Loucy (cell line): Measurements from ENCODE around the gene LBH.

ENCODE experiments used
- EZH2phosphoT487 ChIP-seq: fragments of 200-600 bp; IDR thresholded peaks from 2 replicates; pipeline ENCODE4 v1.6.1; 2018; ENCODE audit warnings: antibody characterized with exemption, mild to moderate bottlenecking, moderate library complexity, borderline replicate concordance
- TF ChIP-seq, protein P1 (sequence below): fragments of 200-600 bp; sonication (generic); conservative IDR thresholded peaks from 2 replicates; pipeline ENCODE4 v1.5.1; 2014; ENCODE audit warnings: mild to moderate bottlenecking, antibody characterized with exemption, low read length

DNA sequence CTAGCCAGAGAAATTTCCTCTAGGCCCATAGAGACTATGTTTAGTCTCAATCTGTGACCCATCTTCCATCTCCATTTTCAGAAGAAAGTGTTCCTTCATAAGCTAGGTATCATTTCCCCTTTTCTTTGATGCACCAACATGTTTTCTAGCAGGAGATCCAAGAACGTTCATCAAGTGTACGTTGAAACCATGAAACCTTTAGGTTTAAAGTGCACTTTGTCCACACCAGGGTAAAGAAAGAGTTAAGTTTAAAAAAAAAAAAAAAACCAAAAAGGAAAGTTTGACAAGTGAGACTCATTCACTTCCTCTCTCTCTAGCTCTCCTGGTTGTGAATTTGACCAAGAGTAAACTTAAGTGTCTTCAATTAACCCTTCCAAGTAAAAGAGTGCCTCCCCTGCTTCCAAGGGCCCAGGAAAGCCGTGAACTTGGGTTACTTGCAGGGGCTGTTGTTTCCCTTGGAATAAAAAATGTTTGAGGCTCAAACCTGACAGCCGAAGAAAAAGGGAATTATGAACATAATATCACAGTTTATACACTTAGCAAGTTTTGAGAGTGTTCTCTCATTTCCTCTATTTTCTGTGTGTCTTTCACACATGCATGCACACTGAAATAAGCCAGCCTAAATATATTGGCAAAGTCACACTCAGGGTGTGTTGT is 56.7 kb downstream of the LBH start:
- TF ChIP-seq, protein P1, sequence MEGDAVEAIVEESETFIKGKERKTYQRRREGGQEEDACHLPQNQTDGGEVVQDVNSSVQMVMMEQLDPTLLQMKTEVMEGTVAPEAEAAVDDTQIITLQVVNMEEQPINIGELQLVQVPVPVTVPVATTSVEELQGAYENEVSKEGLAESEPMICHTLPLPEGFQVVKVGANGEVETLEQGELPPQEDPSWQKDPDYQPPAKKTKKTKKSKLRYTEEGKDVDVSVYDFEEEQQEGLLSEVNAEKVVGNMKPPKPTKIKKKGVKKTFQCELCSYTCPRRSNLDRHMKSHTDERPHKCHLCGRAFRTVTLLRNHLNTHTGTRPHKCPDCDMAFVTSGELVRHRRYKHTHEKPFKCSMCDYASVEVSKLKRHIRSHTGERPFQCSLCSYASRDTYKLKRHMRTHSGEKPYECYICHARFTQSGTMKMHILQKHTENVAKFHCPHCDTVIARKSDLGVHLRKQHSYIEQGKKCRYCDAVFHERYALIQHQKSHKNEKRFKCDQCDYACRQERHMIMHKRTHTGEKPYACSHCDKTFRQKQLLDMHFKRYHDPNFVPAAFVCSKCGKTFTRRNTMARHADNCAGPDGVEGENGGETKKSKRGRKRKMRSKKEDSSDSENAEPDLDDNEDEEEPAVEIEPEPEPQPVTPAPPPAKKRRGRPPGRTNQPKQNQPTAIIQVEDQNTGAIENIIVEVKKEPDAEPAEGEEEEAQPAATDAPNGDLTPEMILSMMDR: no peak
- TF ChIP-seq EZH2phosphoT487: no peak
